Retinal pigment epithelial cell (primary cell): ENCODE measurements around the gene BSN.

Source experiments
- DNase-seq: peaks from one replicate; pipeline ENCODE4 v3.0.0-alpha.2; 2010; ENCODE audit warnings: low read depth
- H3K4me3 ChIP-seq: 2 replicates; pipeline ENCODE4 v1.5.1; 2011; ENCODE audit warnings: mild to moderate bottlenecking, low read length, control low read depth, moderate library complexity
- CTCF ChIP-seq: conservative IDR thresholded peaks from 2 replicates; pipeline ENCODE4 v1.5.1; 2011; ENCODE audit warnings: low read depth, low read length, control low read depth, inconsistent platforms

Gene BSN

GRCh38 chr3:49638445-49638844 is 84.2 kb downstream of the BSN start:
- no peak overlapping the region for H3K4me3 ChIP-seq
- no peak for TF ChIP-seq CTCF
- no peak for DNase-seq

- TF ChIP-seq CTCF, result no peak
- no peak for DNase-seq
- no peak overlapping the region for H3K4me3 ChIP-seq
Observed at GRCh38 chr3:49639551-49639950, 85.3 kb downstream of the BSN start.

GRCh38 chr3:49641292-49641691 is 87.0 kb downstream of the BSN start:
- no peak for TF ChIP-seq CTCF
- DNase-seq, result no peak

GRCh38 chr3:49641921-49642707 is 87.8 kb downstream of the BSN start:
- no peak for DNase-seq
- TF ChIP-seq CTCF, result no peak
- H3K4me3 ChIP-seq, result no peak overlapping the region

More at GRCh38 chr3:49641292-49641691, 87.0 kb downstream of the BSN start:
- no peak overlapping the region for H3K4me3 ChIP-seq

- no peak overlapping the region for H3K4me3 ChIP-seq
- TF ChIP-seq CTCF, result no peak
- no peak for DNase-seq
Observed at GRCh38 chr3:49642708-49643145, 88.5 kb downstream of the BSN start.

- H3K4me3 ChIP-seq, result no peak overlapping the region
- no peak for TF ChIP-seq CTCF
- DNase-seq, result no peak
Observed at GRCh38 chr3:49644684-49645083, 90.4 kb downstream of the BSN start.

GRCh38 chr3:49646236-49646635 is 92.0 kb downstream of the BSN start:
- DNase-seq, result no peak
- no peak for TF ChIP-seq CTCF
- H3K4me3 ChIP-seq, result no peak overlapping the region
